HG02943 (cell line): ENCODE data around the gene C12orf57.
A peak's percentile ranks its signal among the peaks of the same experiment; 100 is the strongest.

Experiments used
- ATAC-seq: cut with Tn5 transposase; IDR thresholded peaks from one replicate; pipeline ENCODE4 v1.9.1; 2021; ENCODE audit warnings: mild to moderate bottlenecking, low read depth, moderate library complexity; ENCODE audit not compliant: unreplicated experiment

C12orf57 gene

GRCh38 chr12:6936636-6937480, 7.0 kb upstream of the C12orf57 start:
- peak; percentile 4 for ATAC-seq

GRCh38 chr12:6937481-6938352, 6.1 kb upstream of the C12orf57 start:
- peak; percentile 80 for ATAC-seq

- ATAC-seq = no peak
These were observed 5.2 kb upstream of the C12orf57 start for GRCh38 chr12:6938353-6939190.

- no peak for ATAC-seq
These were observed 4.7 kb upstream of the C12orf57 start for GRCh38 chr12:6939191-6939540.

- ATAC-seq = no peak
These were observed 2.6 kb upstream of the C12orf57 start for GRCh38 chr12:6941267-6941666.

GRCh38 chr12:6941782-6942181, 2.0 kb upstream of the C12orf57 start:
- ATAC-seq = no peak

- no peak for ATAC-seq
These were observed 1.5 kb upstream of the C12orf57 start for GRCh38 chr12:6942331-6942665.

GRCh38 chr12:6943389-6943721, 467 bp upstream of the C12orf57 start:
- ATAC-seq = peak; percentile 23

- ATAC-seq = peak; percentile 24
These were observed 762 bp downstream of the C12orf57 start for GRCh38 chr12:6944381-6945186.

- no peak for ATAC-seq
These were observed 1.8 kb downstream of the C12orf57 start for GRCh38 chr12:6945613-6946012.

GRCh38 chr12:6946033-6946919, 2.5 kb downstream of the C12orf57 start:
- no peak for ATAC-seq

- ATAC-seq = no peak
These were observed 3.1 kb downstream of the C12orf57 start for GRCh38 chr12:6946920-6947374.

- no peak for ATAC-seq
These were observed 3.8 kb downstream of the C12orf57 start for GRCh38 chr12:6947615-6948014.

GRCh38 chr12:6948873-6949594, 5.2 kb downstream of the C12orf57 start:
- no peak for ATAC-seq

GRCh38 chr12:6950401-6950801, 6.6 kb downstream of the C12orf57 start:
- no peak for ATAC-seq

GRCh38 chr12:6950811-6951540, 7.2 kb downstream of the C12orf57 start, which contains the start of gene PTPN6:
TSS of gene PTPN6 (plus strand) at chr12:6951356. CDS start at chr12:6951513, 157 bp downstream.
- no peak for ATAC-seq

- ATAC-seq = no peak
These were observed 7.8 kb downstream of the C12orf57 start for GRCh38 chr12:6951551-6952120.
